ENCODE results near the gene MSANTD1.

DNA sequence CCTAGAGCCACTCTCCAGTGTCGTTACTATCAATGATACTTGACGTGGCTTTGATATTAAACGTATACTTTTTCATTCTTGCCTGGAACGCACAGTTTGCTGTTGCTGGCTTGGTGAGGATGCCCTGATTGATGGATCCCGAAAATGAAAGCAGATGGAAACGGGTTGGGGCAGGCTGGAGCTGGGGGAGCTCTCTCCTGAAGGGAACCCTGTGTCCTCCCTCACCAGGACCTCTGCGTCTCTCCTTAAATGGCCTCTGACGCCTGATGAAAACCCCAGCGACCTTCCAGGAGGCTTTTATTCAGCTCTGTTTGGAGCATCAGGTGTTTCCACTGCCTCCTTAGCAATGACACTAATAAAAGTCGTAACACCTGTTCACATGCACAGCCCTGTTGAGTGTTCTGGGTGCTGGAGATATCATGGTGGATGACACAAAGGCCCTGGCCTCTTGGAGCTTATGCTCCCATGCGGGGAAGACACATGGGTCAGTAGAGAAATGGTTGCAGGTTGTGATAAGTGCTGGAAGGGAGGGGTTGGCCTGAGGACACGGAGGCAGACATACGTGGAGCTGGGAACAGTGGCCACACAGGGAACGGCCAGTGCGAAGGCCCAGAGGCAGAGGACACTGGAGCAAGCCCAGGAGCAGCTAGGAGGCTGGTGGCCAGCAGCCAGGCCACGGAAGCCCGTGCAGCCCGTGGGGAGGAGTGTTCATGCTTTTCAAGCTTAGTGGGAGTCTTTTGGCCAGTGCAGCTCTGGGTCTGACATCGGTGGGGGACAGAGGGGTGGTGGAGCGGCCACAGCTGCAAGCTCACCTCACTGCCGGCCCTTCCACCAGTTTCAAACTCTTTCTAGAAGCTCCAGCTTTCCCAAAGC is 7.5 kb downstream of the MSANTD1 start:
- no peak for TF ChIP-seq ESRRG (CRISPR knock-in tag; IDR thresholded peaks at IDR 0.05)
- no peak for TF ChIP-seq ZNF8 (CRISPR knock-in tag; IDR thresholded peaks at IDR 0.05)
- no peak for TF ChIP-seq ZFP30 (CRISPR knock-in tag; IDR thresholded peaks at IDR 0.05)
- TF ChIP-seq, protein P1, sequence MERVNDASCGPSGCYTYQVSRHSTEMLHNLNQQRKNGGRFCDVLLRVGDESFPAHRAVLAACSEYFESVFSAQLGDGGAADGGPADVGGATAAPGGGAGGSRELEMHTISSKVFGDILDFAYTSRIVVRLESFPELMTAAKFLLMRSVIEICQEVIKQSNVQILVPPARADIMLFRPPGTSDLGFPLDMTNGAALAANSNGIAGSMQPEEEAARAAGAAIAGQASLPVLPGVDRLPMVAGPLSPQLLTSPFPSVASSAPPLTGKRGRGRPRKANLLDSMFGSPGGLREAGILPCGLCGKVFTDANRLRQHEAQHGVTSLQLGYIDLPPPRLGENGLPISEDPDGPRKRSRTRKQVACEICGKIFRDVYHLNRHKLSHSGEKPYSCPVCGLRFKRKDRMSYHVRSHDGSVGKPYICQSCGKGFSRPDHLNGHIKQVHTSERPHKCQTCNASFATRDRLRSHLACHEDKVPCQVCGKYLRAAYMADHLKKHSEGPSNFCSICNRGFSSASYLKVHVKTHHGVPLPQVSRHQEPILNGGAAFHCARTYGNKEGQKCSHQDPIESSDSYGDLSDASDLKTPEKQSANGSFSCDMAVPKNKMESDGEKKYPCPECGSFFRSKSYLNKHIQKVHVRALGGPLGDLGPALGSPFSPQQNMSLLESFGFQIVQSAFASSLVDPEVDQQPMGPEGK (CRISPR knock-in tag; IDR thresholded peaks at IDR 0.05; ENCODE audit: borderline replicate concordance): no peak

Measured in SK-N-SH treated with all-trans-retinoic acid at 6 μM for 48 hours (cell line).